HG03108 (cell line): ENCODE data around the gene SLC12A7.
A peak's percentile ranks its signal among the peaks of the same experiment; 100 is the strongest.
"Not testable (repeated sequence)": the region's sequence is repeated elsewhere in the genome, so short reads cannot be mapped to it uniquely, and the experiment has no call there.

Experiments
- ATAC-seq: cut with Tn5 transposase; IDR thresholded peaks from one replicate; pipeline ENCODE4 v1.9.1; 2021; ENCODE audit warnings: moderate library complexity; ENCODE audit not compliant: unreplicated experiment

SLC12A7 gene

GRCh38 chr5:1111727-1112289, at the start of gene SLC12A7:
Gene SLC12A7, minus strand, starts transcription at chr5:1112063. Its CDS starts 72 bp downstream, at chr5:1111991.
- peak; percentile 53 for ATAC-seq

DNA sequence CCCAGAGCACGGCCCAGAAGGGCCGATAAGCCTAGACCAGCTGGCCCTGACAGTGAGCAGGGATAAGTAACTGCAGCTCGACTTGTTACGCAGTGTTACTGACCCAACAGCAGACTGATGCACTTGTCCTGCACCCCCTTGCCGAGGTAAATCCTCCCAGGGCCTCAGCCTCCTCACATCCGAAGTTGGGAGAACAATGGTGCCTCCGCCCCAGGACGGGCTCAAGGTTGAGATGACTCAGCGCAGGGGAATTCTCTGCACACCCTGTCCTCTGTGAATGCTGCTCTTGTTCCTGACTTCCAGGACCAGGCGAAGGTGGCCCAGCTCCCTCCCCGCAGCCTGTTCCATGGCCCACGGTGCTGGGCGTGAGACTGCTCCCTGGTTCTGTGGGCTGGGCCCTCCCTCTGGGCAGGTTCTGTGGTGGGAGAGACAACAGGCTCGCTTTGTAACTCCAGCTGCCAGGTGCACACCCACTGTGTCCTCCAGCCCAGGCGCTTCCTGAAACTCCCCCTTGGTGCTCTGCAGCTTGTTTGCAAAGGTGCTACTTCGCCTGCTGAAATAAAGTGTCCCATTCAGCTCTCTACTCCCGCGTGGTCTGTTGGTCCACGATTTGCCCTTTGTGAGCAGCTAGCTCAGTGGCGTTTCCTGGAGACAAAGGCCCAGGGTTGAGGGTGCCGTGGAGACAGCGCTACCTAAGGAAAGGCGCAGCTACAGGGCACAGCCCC, 49.4 kb upstream of the SLC12A7 start:
- no peak for ATAC-seq

DNA sequence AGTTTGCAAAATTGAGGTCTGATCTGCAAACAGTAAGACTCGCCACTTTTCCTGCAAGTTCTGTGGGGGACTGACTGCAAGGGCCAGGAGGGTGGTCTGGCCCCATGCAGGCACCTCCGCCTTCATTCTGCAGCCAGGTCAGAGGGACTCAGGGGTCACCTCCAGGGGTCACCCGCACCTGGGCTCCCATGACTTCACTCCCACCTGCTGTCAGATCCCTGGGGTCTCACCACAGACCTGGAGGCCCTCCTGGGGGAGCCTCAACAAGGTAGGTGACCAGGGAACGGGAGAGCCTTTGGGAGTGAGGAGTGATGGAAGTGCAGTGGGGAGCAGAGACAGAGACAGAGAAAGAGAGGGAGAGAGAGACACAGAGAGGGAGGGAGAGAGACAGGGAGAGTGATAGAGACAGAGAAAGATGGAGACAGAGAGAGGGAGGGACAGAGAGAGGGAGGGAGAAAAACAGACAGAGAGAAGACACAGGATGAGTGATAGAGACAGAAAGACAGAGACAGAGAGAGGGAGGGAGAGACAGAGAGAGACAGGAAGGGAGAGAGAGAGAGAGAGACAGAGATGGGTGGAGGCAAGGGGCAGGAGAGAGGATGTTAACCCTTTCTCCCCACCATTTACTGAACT, 48.0 kb upstream of the SLC12A7 start:
- ATAC-seq: no peak

DNA sequence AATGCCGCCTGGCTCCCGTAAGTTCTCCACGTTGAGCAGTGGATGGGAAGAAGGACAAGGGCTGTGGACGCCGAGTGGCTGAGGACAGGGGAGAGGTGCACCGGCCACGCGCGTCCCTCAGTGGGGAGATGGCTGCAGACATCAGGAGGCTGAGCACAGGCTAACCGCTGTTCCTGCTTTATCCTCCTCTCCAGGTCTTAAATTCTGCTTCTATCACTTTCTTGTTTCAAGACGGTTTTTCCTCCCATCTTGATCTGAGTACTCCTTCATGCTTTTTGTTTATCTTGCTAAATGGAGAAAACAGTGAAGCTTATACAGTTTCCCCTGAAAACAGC, 47.4 kb upstream of the SLC12A7 start:
- no peak for ATAC-seq

DNA sequence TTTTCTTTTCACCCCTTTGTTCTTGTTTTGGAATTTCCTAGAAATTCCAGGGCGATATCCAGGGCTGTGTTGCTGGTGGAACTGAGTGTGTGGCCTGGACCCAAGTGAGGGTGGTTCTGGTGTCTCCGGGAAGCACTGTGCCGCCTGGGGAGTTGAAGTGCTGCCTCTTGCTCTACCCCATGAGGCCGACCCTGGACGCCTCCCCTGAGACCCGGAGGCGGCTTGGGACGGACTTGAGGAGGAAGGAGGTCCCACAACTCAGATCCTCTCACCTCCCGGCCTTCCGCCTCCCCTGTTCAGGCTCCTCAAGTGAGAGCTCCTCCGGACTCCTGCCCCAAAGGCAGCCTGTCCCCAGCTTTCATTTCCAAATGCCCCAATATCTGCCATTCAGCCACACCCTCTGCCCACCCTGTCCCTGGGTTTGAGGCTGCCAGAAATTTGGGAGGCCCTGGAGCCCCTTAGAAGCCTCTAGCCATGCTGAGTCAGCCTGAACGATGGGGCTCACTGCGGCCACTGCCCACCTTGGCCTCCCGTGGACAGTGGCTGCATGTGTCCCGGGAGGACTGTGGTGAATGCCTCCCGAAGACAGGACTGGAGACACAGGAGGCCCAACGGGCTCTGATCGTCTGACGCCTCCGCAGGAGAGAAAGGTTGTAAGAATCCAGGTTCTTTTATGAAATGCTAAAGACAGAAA, 46.9 kb upstream of the SLC12A7 start:
- no peak for ATAC-seq

GRCh38 chr5:1157461-1157986, 45.7 kb upstream of the SLC12A7 start:
- not testable (repeated sequence) for ATAC-seq

- ATAC-seq: no peak
Measured at GRCh38 chr5:1156754-1157460, 45.0 kb upstream of the SLC12A7 start.

DNA sequence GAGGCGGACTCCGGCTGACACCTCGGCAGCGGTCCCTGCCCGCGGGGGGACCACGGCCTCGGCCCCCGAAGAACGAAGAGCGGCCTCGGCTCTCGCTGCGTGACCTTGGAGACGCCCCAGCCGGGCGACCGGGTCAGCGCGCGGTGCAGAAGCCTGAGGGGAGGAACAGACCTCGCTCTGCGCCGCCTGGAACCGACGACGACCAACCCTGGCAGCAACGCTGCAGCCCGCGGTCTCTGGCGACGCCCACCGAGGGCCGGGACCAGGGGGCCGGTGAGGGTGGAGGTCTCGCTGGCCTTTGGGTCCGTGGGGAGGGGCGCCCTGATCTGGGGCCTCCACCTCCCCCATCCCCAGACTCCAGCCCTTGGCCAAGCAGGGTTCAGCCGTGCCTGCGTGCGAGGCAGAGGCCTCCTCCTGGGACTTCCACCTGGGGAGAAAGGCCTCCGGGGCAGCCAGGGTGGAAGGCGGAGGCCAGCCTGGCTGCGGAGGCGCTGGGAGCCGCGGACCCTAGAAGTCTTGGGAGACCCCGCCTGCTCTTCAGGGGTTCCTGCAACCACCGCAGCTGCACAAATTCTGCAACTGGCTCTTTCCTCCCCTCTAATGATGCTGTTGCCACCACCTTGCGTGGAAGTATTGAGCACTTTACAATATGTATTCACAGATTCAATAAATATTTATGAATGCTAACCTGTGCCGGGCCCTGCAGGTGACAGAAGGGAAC, 44.3 kb upstream of the SLC12A7 start:
- no peak for ATAC-seq

- ATAC-seq: no peak
Measured at GRCh38 chr5:1155191-1156032, 43.5 kb upstream of the SLC12A7 start.

GRCh38 chr5:1153428-1153827, 41.6 kb upstream of the SLC12A7 start:
- ATAC-seq: no peak

GRCh38 chr5:1152771-1153282, 41.0 kb upstream of the SLC12A7 start:
- no peak for ATAC-seq

- ATAC-seq: no peak
Measured at GRCh38 chr5:1152156-1152555, 40.3 kb upstream of the SLC12A7 start.

- ATAC-seq: no peak
Measured at GRCh38 chr5:1151316-1151715, 39.5 kb upstream of the SLC12A7 start.

- no peak for ATAC-seq
Measured at GRCh38 chr5:1150866-1151265, 39.0 kb upstream of the SLC12A7 start.

- ATAC-seq: no peak
Measured at GRCh38 chr5:1144638-1145396, 33.0 kb upstream of the SLC12A7 start.

DNA sequence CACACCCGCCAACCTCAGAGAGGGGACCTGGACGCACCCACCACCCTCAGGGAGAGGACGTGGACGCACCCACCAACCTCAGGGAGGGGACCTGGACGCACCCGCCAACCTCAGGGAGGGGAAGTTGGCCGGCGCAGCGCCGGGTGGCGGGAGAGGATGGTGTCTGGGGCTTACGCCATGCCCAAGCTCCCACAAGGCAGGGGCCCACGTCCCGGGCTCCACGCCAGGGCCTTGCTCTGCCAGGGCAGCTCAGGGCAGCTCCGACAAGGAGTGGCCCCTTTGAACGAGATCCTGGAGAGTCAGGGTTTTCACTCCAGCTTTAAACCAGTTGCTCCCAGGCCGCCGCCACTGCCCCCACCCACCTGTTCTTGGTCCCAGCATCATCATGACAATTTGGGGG, 32.2 kb upstream of the SLC12A7 start:
- ATAC-seq: no peak

DNA sequence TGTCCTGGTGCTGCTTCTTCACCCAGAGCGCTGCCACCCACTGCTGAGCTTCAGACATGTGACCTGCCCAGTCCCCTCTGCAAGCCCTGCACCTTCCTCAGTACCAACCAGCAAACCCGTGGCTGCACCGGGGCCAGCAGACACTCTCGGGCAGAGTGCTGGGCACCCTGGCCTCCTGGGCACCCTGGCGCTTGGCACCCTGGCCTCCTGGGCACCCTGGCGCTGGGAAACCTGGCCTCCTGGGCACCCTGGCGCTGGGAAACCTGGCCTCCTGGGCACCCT, 31.7 kb upstream of the SLC12A7 start:
- no peak for ATAC-seq

- no peak for ATAC-seq
Measured at GRCh38 chr5:1142886-1143669, 31.2 kb upstream of the SLC12A7 start.
